Endodermal cell (in vitro differentiated cells): ENCODE measurements around the gene S1PR1. TPM values are rescaled to one million over a fixed set of nuclear protein-coding genes. Genes with fewer than 3 reads are reported as not detected.

Experiments
- DNase-seq: peaks from one replicate; pipeline ENCODE4 v3.0.0-alpha.2; 2017
- H3K27ac ChIP-seq: 2 replicates; pipeline ENCODE4 v1.5.1; 2013; ENCODE audit warnings: mild to moderate bottlenecking, low read depth, low read length, moderate library complexity
- H3K27me3 ChIP-seq: 2 replicates; pipeline ENCODE4 v1.6.1; 2013; ENCODE audit warnings: mild to moderate bottlenecking, low read length, moderate library complexity; ENCODE audit not compliant: insufficient read depth, control insufficient read depth, poor library complexity, severe bottlenecking
- H3K36me3 ChIP-seq: 2 replicates; pipeline ENCODE4 v1.7.0; 2013; ENCODE audit warnings: mild to moderate bottlenecking, low read length, moderate library complexity; ENCODE audit not compliant: control insufficient read depth, insufficient read depth
- H3K4me1 ChIP-seq: one replicate; pipeline ENCODE4 v1.7.0; 2013; ENCODE audit warnings: low read length; ENCODE audit not compliant: control insufficient read depth, insufficient read depth
- H3K4me3 ChIP-seq: 2 replicates; pipeline ENCODE4 v1.5.1; 2013; ENCODE audit warnings: mild to moderate bottlenecking, low read length, moderate library complexity
- H3K9ac ChIP-seq: 2 replicates; pipeline ENCODE4 v1.6.1; 2013; ENCODE audit warnings: mild to moderate bottlenecking, low read length, moderate library complexity; ENCODE audit not compliant: poor library complexity, severe bottlenecking; ENCODE audit errors: extremely low read depth
- H3K9me3 ChIP-seq: 2 replicates; pipeline ENCODE4 v1.6.1; 2013; ENCODE audit warnings: mild to moderate bottlenecking, low read length, moderate library complexity; ENCODE audit not compliant: control insufficient read depth
- H3K27ac Mint-ChIP-seq: 2 replicates; pipeline ENCODE4 v1.8.0; 2020; ENCODE audit warnings: mixed read lengths
- H3K27me3 Mint-ChIP-seq: 2 replicates; pipeline ENCODE4 v1.8.0; 2021; ENCODE audit warnings: mild to moderate bottlenecking, mixed read lengths; ENCODE audit not compliant: insufficient read depth
- H3K36me3 Mint-ChIP-seq: 2 replicates; pipeline ENCODE4 v1.8.0; 2020; ENCODE audit warnings: low read depth, mixed read lengths
- H3K4me1 Mint-ChIP-seq: 2 replicates; pipeline ENCODE4 v1.8.0; 2020; ENCODE audit warnings: mixed read lengths
- H3K4me3 Mint-ChIP-seq: 2 replicates; pipeline ENCODE4 v1.8.0; 2020; ENCODE audit warnings: mild to moderate bottlenecking, moderate library complexity, mixed read lengths
- H3K9me3 Mint-ChIP-seq: 2 replicates; pipeline ENCODE4 v1.8.0; 2020; ENCODE audit warnings: mild to moderate bottlenecking, mixed read lengths
- WGBS, 2 experiments: methylation state at CpG; one replicate each; pipeline versions ENCODE4 v1.1.5 to v1.1.7; 2013; ENCODE audit warnings: missing lambda C conversion rate in 2 of 2, mixed read lengths in 1 of 2; ENCODE audit not compliant: insufficient coverage in 1 of 2, insufficient read length in 1 of 2; 5-methylcytosine and 5-hydroxymethylcytosine counted together
- total RNA-seq, 2 donors: library from RNA; stranded (reverse); fragmentation: NEBNext Ultra II Directional in 1 of 2; extraction: Animal tissue kit (Norgen Biotek cat#: 25700) in 1 of 2; gene quantifications; 2 replicates in 1 of 2; 3 replicates in 1 of 2; pipeline ENCODE4 v1.2.1, GENCODE V29; 2021
- TF ChIP-seq, protein P1 (sequence below): fragments of 200-600 bp; sonication (generic); conservative IDR thresholded peaks from 2 replicates; pipeline ENCODE4 v1.5.0; 2021; ENCODE audit warnings: antibody characterized with exemption, mild to moderate bottlenecking

Gene S1PR1
- total RNA-seq, 2 donors from 2014 or later = 0.35 to 0.53 TPM

DNA sequence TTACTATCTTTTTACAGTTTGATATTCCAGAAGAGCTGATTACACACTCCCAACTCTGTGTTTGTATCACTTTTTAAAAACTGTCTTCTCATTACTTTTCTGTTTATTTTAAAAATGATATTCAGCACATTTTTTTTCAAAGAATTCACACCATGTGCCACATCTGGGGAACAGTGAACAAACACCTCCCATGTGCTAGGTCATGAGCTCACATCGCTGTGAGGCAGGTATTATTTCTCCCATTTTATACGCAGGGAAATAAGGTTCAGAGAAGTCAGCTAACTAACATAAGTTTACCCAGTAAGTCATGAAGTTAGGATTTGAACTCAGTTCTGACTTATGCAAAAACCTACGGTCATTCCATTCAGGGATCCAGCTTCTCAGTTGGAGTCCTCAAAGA is 44.9 kb downstream of the S1PR1 start:
- no peaks in the 10 kb centered on the region for H3K9me3 Mint-ChIP-seq
- no peak overlapping the region for H3K27ac ChIP-seq
- peaks cover 22% of the 10 kb centered on the region for H3K4me1 Mint-ChIP-seq
- TF ChIP-seq, protein P1, sequence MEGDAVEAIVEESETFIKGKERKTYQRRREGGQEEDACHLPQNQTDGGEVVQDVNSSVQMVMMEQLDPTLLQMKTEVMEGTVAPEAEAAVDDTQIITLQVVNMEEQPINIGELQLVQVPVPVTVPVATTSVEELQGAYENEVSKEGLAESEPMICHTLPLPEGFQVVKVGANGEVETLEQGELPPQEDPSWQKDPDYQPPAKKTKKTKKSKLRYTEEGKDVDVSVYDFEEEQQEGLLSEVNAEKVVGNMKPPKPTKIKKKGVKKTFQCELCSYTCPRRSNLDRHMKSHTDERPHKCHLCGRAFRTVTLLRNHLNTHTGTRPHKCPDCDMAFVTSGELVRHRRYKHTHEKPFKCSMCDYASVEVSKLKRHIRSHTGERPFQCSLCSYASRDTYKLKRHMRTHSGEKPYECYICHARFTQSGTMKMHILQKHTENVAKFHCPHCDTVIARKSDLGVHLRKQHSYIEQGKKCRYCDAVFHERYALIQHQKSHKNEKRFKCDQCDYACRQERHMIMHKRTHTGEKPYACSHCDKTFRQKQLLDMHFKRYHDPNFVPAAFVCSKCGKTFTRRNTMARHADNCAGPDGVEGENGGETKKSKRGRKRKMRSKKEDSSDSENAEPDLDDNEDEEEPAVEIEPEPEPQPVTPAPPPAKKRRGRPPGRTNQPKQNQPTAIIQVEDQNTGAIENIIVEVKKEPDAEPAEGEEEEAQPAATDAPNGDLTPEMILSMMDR = no peak
- H3K4me3 Mint-ChIP-seq = no peak overlapping the region
- no peaks in the 10 kb centered on the region for H3K27me3 ChIP-seq
- no peak for DNase-seq
- H3K4me1 ChIP-seq = peaks cover 18% of the 10 kb centered on the region
- no peaks in the 10 kb centered on the region for H3K36me3 Mint-ChIP-seq
- H3K27ac Mint-ChIP-seq = no peak overlapping the region
- no peaks in the 10 kb centered on the region for H3K9me3 ChIP-seq
- no peaks in the 10 kb centered on the region for H3K36me3 ChIP-seq
- no peak overlapping the region for H3K4me3 ChIP-seq
- peaks cover 6% of the 10 kb centered on the region for H3K27me3 Mint-ChIP-seq
- H3K9ac ChIP-seq = no peak overlapping the region
- 93 to 97% methylated on average over 3 of the region's 3 CpGs for WGBS, 2 experiments

DNA sequence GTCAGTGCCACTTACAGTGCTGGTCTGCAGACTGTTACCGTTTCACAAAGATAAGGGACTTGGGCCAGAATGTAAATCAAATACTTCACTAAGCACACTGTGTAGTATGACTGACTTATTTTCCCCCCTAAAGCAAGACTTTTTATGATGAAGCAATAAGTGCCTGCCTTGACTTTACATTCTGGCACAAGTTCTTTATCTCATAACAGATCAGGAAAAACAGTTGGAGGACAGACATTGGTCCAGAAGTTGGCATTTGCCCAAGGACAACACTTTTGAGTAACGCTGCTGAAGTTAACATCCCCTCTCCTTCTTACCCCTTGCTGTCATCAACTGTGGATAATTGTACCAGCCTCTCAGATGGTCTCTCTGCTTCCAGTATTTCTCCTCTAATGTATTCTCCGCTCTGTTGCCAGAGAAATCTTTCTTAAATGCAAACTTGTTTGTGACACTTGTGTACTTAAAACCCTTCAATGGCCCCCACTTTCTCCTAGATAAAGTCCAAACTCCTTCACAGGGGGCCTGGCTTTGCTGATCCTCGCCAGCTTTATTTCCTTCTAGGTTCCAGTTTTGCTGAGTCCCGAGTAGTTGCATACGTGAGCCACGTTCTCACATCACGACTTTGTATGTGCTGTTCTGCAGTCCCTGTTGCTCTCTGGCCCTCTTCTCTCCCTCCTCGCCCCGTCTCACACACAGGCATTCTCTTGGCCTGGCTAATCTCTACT is 45.7 kb downstream of the S1PR1 start:
- Histone ChIP-seq H3K4me3 (no peak overlapping the region), H3K9me3 (no peaks in the 10 kb centered on the region), H3K36me3 (no peaks in the 10 kb centered on the region), H3K4me1 (peaks cover 18% of the 10 kb centered on the region), H3K27me3 (no peaks in the 10 kb centered on the region), H3K27ac (no peak overlapping the region), H3K9ac (no peak overlapping the region)
- 82 to 95% methylated on average over 6 to 10 of the region's 10 CpGs for WGBS, 2 experiments
- peak; percentile 29 for DNase-seq
- peaks cover 4% of the 10 kb centered on the region for H3K27me3 Mint-ChIP-seq
- H3K4me1 Mint-ChIP-seq = peaks cover 22% of the 10 kb centered on the region
- no peaks in the 10 kb centered on the region for H3K9me3 Mint-ChIP-seq
- H3K36me3 Mint-ChIP-seq = no peaks in the 10 kb centered on the region
- H3K4me3 Mint-ChIP-seq = no peak overlapping the region
- TF ChIP-seq, protein P1 = no peak
- H3K27ac Mint-ChIP-seq = no peak overlapping the region

DNA sequence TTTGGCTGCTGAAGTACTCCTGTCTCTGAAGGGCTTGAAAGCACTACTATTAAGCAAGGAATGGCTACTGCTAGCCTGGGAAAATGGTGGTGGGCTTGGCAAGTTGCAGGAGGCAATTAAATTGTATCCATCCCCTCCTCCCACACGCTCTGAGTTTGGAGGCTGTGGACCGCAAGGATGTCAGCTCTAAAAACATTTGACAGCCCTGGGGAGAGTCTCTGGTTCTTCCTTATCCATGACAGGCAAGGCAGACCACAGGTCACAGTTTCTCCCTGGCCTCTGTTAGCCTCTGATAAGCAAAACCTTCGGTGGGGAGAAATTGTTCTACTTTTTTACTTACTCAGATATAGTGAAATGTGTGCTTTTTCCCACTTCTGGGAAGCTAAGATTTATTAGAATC is 46.6 kb downstream of the S1PR1 start:
- Mint-ChIP-seq H3K4me3 (no peak overlapping the region), H3K27me3 (peaks cover 2% of the 10 kb centered on the region), H3K27ac (no peak overlapping the region), H3K4me1 (peaks cover 22% of the 10 kb centered on the region), H3K36me3 (no peaks in the 10 kb centered on the region), H3K9me3 (no peaks in the 10 kb centered on the region)
- 97% methylated on average over 3 of the region's 3 CpGs; no CpG with 5 or more reads in 1 of the 2 experiments for WGBS, 2 experiments
- Histone ChIP-seq H3K4me1 (peaks cover 17% of the 10 kb centered on the region), H3K36me3 (no peaks in the 10 kb centered on the region), H3K9ac (no peak overlapping the region), H3K4me3 (no peak overlapping the region), H3K27me3 (no peaks in the 10 kb centered on the region), H3K9me3 (no peaks in the 10 kb centered on the region), H3K27ac (no peak overlapping the region)
- TF ChIP-seq, protein P1 = no peak
- peak; percentile 34 for DNase-seq
